Esophagus squamous epithelium (tissue), 5 donors: Measurements from ENCODE around the gene CLSTN2. TPM values are rescaled to one million over a fixed set of nuclear protein-coding genes. Genes with fewer than 3 reads are reported as not detected.

Experiments used
- DNase-seq: peaks from one replicate; lab custom pipeline; 2025; lab: John Stamatoyannopoulos, UW
- H3K27ac ChIP-seq, 4 donors: fragments of 200-600 bp; sonication (generic); one replicate each; pipeline ENCODE4 v1.5.1; 2016 to 2019; ENCODE audit warnings: mild to moderate bottlenecking in 1 of 4
- H3K27me3 ChIP-seq, 4 donors: fragments of 200-600 bp; sonication (generic); 1 replicate in 3 of 4; 2 replicates in 1 of 4; pipeline versions ENCODE4 v1.5.1 to v1.6.0; 2017 to 2021; ENCODE audit warnings: antibody characterized with exemption in 1 of 4
- H3K36me3 ChIP-seq, 3 donors: fragments of 200-600 bp; sonication (generic); one replicate each; pipeline ENCODE4 v1.5.1; 2016 to 2019
- H3K4me1 ChIP-seq, 3 donors: fragments of 200-600 bp; sonication (generic); one replicate each; pipeline ENCODE4 v1.5.1; 2017 to 2019
- H3K4me3 ChIP-seq, 4 donors: fragments of 200-600 bp; sonication (generic); 1 replicate in 3 of 4; 2 replicates in 1 of 4; pipeline ENCODE4 v1.5.1; 2016 to 2019; ENCODE audit warnings: mild to moderate bottlenecking in 2 of 4, moderate library complexity in 1 of 4
- H3K9me3 ChIP-seq, 3 donors: fragments of 200-600 bp; sonication (generic); one replicate each; pipeline ENCODE4 v1.5.1; 2016 to 2019
- POLR2A ChIP-seq, 4 donors: fragments of 450-650 bp; IDR thresholded peaks; one replicate each; pipeline ENCODE4 v1.6.1; 2017; ENCODE audit warnings: antibody characterized with exemption in 4 of 4, mild to moderate bottlenecking in 4 of 4, moderate library complexity in 3 of 4
- WGBS, 2 donors: methylation state at CpG; one replicate each; pipeline ENCODE4 v1.1.5; 2018; 5-methylcytosine and 5-hydroxymethylcytosine counted together
- intact Hi-C: fragments of 100-400 bp; cut with DNase I; formaldehyde crosslinking; loops from one replicate; pipeline ENCODE4 v1.15.0; 2022
- total RNA-seq, 4 donors: library from RNA; depleted of rRNA; stranded (reverse); fragments of >200 nt; gene quantifications; one replicate each; pipeline ENCODE4 v1.1.0, GENCODE V29; 2016
- TF ChIP-seq, protein P1 (sequence below), 6 experiments: fragments of 450-650 bp in 4 of 6; fragments of 200-600 bp in 2 of 6; sonication (generic) in 2 of 6; IDR thresholded peaks; one replicate each; pipeline ENCODE4 v1.5.1; 2016 to 2019; ENCODE audit warnings: antibody characterized with exemption in 6 of 6, mild to moderate bottlenecking in 4 of 6, moderate library complexity in 4 of 6
- donor health status: DM: yes; HTN: yes; CAD: no.

Gene CLSTN2
- total RNA-seq, 4 donors from 2014 or later, result 0.53 to 5.0 (median 3.1) TPM

DNA sequence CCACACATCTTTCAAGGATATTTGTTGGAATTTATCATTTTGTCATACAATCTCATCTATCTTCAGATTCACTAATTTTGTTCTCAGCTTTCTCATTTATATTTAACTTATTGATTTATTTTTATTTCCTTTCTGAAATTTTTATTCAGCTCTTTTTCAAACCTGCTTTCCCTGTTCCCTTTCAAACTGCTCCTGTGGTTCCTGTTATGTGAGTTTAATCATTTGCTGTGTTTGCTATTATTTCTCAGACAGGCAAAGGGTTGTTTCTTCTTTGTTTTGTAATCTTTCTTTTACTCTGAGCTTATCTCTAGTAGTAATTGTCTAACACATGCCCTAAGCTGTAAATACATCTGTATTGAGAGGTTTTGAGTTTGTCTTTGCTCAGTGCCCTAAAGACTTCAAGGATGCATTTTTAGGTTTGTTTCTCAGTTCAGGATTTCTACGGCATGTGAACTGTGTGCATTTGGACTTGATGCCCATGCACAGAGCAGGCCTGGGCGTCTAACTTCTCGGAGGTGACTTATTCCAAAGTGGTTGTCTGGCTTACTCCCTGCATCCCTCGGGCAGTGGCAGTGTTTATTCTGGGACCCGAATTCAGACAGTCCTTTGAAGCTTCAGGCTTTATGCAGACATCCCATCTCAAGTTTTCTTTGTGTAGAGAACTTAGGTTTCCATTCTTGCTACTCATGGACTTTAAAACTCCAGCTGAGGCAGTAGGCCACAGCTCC lies 587.8 kb downstream of the CLSTN2 start:
- H3K27me3 ChIP-seq, result peaks cover 0 to 13% (median 0%) of the 10 kb centered on the region in 4 donors
- H3K9me3 ChIP-seq, result peaks cover 0 to 8% (median 0%) of the 10 kb centered on the region in 3 donors
- no peaks in the 10 kb centered on the region for H3K4me1 ChIP-seq
- H3K36me3 ChIP-seq, result no peaks in the 10 kb centered on the region
- intact Hi-C loops, result no loop called here
- H3K4me3 ChIP-seq, result no peak overlapping the region
- WGBS, 2 donors, result 44 to 70% methylated on average over 5 of the region's 5 CpGs
- H3K27ac ChIP-seq, result no peak overlapping the region
- TF ChIP-seq, protein P1, sequence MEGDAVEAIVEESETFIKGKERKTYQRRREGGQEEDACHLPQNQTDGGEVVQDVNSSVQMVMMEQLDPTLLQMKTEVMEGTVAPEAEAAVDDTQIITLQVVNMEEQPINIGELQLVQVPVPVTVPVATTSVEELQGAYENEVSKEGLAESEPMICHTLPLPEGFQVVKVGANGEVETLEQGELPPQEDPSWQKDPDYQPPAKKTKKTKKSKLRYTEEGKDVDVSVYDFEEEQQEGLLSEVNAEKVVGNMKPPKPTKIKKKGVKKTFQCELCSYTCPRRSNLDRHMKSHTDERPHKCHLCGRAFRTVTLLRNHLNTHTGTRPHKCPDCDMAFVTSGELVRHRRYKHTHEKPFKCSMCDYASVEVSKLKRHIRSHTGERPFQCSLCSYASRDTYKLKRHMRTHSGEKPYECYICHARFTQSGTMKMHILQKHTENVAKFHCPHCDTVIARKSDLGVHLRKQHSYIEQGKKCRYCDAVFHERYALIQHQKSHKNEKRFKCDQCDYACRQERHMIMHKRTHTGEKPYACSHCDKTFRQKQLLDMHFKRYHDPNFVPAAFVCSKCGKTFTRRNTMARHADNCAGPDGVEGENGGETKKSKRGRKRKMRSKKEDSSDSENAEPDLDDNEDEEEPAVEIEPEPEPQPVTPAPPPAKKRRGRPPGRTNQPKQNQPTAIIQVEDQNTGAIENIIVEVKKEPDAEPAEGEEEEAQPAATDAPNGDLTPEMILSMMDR (IDR thresholded peaks at IDR 0.05), result no peak
- TF ChIP-seq POLR2A (IDR thresholded peaks at IDR 0.05), result no peak
- DNase-seq, result no peak

DNA sequence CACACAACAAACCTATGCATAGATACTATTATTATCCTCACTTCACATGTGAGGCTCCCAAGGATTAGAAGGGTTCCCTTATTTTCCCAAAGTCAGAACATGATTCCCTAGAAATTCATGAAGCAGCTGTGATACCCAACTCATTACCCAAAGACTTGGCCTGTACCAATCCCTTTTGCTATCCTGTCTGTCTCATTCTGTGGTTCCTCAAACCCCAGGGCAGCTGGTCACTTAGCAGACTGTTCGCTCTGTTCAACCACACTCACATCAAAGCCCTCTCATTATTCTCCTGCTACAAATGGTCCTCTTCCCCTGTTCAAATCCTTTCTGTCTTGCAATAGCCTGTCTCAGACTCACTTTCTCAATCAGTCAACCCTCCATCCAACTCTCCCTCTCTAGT lies 588.6 kb downstream of the CLSTN2 start:
- Histone ChIP-seq H3K36me3 (no peaks in the 10 kb centered on the region), H3K27ac (no peak overlapping the region), H3K9me3 (peaks cover 0 to 3% (median 0%) of the 10 kb centered on the region in 3 donors), H3K4me1 (no peaks in the 10 kb centered on the region), H3K27me3 (peaks cover 0 to 13% (median 0%) of the 10 kb centered on the region in 4 donors), H3K4me3 (no peak overlapping the region)
- TF ChIP-seq, protein P1 (IDR thresholded peaks at IDR 0.05), result no peak
- no peak for TF ChIP-seq POLR2A (IDR thresholded peaks at IDR 0.05)
- intact Hi-C loops, result no loop called here
- no peak for DNase-seq
- WGBS, 2 donors, result 85 to 93% methylated on average over 1 of the region's 1 CpG

DNA sequence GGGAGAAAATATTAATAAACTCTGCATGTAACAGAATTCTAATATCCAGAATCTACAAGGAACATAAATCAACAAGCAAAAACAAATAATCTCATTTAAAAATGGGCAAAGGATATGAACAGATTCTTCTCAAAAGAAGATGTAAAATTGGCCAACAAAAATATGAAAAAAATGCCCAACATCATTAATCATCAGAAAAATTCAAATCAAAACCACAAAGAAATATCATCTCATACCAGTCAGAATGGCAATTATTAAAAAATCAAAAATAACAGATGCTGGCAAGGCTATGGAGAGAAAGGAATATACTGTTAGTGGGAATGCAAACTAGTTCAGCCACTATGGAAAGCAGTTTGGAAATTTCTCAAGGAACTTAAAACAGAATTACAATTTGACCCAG lies 592.2 kb downstream of the CLSTN2 start:
- Histone ChIP-seq H3K4me3 (no peak overlapping the region), H3K27ac (no peak overlapping the region), H3K36me3 (no peaks in the 10 kb centered on the region), H3K4me1 (no peaks in the 10 kb centered on the region), H3K9me3 (no peaks in the 10 kb centered on the region), H3K27me3 (peaks cover 0 to 4% (median 0%) of the 10 kb centered on the region in 4 donors)
- intact Hi-C loops, result no loop called here
- TF ChIP-seq POLR2A (IDR thresholded peaks at IDR 0.05), result no peak
- TF ChIP-seq, protein P1 (IDR thresholded peaks at IDR 0.05), result no peak
- no peak for DNase-seq

DNA sequence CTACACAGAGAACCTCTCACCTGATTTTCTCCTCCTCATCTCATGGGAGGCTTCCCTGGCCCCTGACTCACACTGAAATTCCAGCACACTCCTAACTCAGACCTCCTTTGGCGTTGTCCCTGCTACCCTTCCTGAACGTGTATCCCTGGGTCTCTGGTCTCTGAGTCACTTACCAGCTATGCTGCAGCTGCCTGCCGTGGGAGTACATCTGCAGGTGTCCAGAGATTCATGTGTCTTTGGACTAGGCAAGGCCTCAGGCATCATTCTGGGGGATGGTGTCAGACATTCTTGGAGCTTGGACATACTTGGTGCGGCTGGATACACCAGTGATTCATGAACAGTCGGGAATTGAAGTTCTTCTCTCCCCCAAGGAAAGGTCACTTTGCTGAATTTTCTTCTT lies 594.1 kb downstream of the CLSTN2 start:
- no peak for DNase-seq
- Histone ChIP-seq H3K4me1 (no peaks in the 10 kb centered on the region), H3K4me3 (no peak overlapping the region), H3K36me3 (no peaks in the 10 kb centered on the region), H3K27ac (no peak overlapping the region), H3K27me3 (peaks cover 0 to under 1% (median 0%) of the 10 kb centered on the region in 4 donors), H3K9me3 (no peaks in the 10 kb centered on the region)
- intact Hi-C loops, result no loop called here
- WGBS, 2 donors, result 35 to 59% methylated on average over 2 to 5 of the region's 5 CpGs
- TF ChIP-seq POLR2A (IDR thresholded peaks at IDR 0.05), result no peak
- TF ChIP-seq, protein P1 (IDR thresholded peaks at IDR 0.05), result no peak

- no peaks in the 10 kb centered on the region for H3K4me1 ChIP-seq
- TF ChIP-seq POLR2A (IDR thresholded peaks at IDR 0.05), result no peak
- TF ChIP-seq, protein P1 (IDR thresholded peaks at IDR 0.05), result no peak
- intact Hi-C loops, result no loop called here
- no peak overlapping the region for H3K4me3 ChIP-seq
- 40 to 50% methylated on average over 1 of the region's 1 CpG for WGBS, 2 donors
- H3K9me3 ChIP-seq, result no peaks in the 10 kb centered on the region
- DNase-seq, result no peak
- no peaks in the 10 kb centered on the region for H3K27me3 ChIP-seq
- no peaks in the 10 kb centered on the region for H3K36me3 ChIP-seq
- no peak overlapping the region for H3K27ac ChIP-seq
Measured at GRCh38 chr3:140529558-140529957, 594.6 kb downstream of the CLSTN2 start.
